Measurements from ENCODE around the gene HGS.
A peak's percentile ranks its signal among the peaks of the same experiment; 100 is the strongest.

Gene HGS

GRCh38 chr17:81687770-81688541 lies 4.1 kb downstream of the HGS start:
- DNase-seq: no peak

GRCh38 chr17:81688616-81689015 lies 4.8 kb downstream of the HGS start:
- DNase-seq: no peak

- DNase-seq: no peak
These were observed 6.3 kb downstream of the HGS start for GRCh38 chr17:81690066-81690465.

- no peak for DNase-seq
These were observed 6.7 kb downstream of the HGS start for GRCh38 chr17:81690549-81690948.

GRCh38 chr17:81691196-81691595 lies 7.4 kb downstream of the HGS start:
- DNase-seq: no peak

- DNase-seq: no peak
These were observed 7.8 kb downstream of the HGS start for GRCh38 chr17:81691608-81692007.

GRCh38 chr17:81693509-81694210 lies 9.8 kb downstream of the HGS start:
- DNase-seq: no peak

GRCh38 chr17:81694810-81695209 lies 11.0 kb downstream of the HGS start:
- no peak for DNase-seq

- DNase-seq: no peak
These were observed 11.4 kb downstream of the HGS start for GRCh38 chr17:81695211-81695610.

- DNase-seq: no peak
These were observed 12.0 kb downstream of the HGS start for GRCh38 chr17:81695801-81696200.

GRCh38 chr17:81696218-81696941 lies 12.6 kb downstream of the HGS start:
- no peak for DNase-seq

- no peak for DNase-seq
These were observed 13.6 kb downstream of the HGS start for GRCh38 chr17:81697261-81698044.

- DNase-seq: no peak
These were observed 16.8 kb downstream of the HGS start for GRCh38 chr17:81700353-81701287.

- peak in 1 of 2 donors; percentile 15 for DNase-seq
These were observed 17.7 kb downstream of the HGS start for GRCh38 chr17:81701288-81702071.

- peak; percentile 90 to 91 for DNase-seq
These were observed 19.3 kb downstream of the HGS start, which contains the start of gene MRPL12 for GRCh38 chr17:81702934-81703746. TSS of gene MRPL12 (plus strand) at chr17:81703367. CDS start at chr17:81703502, 135 bp downstream.

- peak in 1 of 2 donors; percentile 8 for DNase-seq
These were observed 20.2 kb downstream of the HGS start for GRCh38 chr17:81703747-81704654.

GRCh38 chr17:81705518-81706231 lies 21.9 kb downstream of the HGS start:
- no peak for DNase-seq

- DNase-seq: no peak
These were observed 22.4 kb downstream of the HGS start for GRCh38 chr17:81706232-81706611.
